GM19463 (cell line): ENCODE data around the gene ACOXL.
"Not testable (repeated sequence)": the region's sequence is repeated elsewhere in the genome, so short reads cannot be mapped to it uniquely, and the experiment has no call there.

ENCODE experiments used
- ATAC-seq: cut with Tn5 transposase; IDR thresholded peaks from one replicate; pipeline ENCODE4 v1.9.1; 2021; ENCODE audit warnings: mild to moderate bottlenecking, moderate library complexity; ENCODE audit not compliant: unreplicated experiment

The ACOXL gene

DNA sequence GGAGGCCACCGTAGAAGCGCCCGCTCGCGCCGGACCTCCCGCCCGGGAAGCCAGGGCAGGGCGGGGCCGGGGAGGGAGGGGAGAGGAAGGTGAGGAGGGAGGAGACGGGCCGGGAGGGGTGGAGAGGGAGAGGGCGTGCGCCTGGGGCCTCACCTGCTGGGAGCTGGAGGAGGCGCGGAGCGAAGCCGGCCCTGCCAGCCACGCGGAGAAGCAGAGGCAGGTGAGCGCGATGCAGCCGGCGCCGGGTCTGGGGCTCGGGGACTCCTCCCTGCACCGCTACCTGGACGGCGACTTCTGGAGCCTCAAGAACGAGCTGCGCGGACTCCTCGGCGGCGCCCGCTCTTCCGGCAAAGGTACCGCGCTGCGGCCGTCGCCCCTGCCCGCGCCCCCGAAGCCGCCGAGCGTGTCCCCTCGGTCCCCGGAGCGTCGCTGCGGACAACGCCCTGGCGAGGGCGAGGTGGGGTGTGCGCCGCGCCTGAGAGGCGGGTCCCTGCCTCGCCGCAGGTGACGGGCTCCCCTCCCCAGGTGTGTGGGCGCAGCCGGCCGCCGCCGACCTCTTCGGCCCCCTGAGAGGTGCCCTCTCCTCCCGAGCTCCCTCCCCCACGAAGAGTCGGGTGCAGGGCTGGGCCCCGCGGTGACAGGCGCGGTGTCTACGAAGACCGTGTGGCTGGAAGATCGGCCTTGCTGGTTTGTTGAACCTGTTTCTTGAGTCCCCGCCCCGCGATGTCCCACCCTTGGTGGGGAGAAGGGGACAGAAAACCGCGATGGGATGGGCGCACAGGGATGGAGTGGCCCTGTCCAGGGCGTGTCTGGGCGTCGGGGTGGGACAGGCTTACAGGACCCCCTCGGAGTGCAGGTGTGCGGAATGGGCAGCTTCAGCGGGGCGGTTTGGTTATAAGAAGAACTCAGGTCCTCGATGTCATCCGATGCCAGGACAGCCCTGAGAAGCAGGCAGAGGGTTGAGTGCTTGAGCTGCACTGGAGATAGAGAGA lies at the start of gene ACOXL:
Gene ACOXL (plus strand): TSS at position 152 of the 992 bp plus-strand sequence. CDS start 35,817 bp downstream, outside the sequence.
- ATAC-seq = no peak

DNA sequence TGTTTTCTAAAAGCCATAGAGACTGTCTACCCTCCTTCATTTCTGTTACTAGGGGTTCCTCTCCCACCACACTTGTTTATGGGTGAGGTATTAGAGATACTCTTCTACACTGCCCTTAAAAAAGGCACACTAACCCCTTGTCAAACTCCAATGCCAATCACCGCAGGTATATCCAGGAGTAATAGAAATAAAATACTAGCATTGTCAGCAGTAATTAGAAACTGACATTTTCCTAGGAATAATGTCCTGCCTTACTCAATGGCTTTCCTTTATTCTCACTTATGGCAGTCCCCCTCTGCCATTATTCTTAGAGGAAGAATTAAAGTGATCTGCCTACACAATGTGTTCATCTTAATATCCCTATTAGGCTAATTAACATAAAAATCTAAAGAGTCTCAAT lies 49.5 kb upstream of the ACOXL start:
- ATAC-seq = no peak

DNA sequence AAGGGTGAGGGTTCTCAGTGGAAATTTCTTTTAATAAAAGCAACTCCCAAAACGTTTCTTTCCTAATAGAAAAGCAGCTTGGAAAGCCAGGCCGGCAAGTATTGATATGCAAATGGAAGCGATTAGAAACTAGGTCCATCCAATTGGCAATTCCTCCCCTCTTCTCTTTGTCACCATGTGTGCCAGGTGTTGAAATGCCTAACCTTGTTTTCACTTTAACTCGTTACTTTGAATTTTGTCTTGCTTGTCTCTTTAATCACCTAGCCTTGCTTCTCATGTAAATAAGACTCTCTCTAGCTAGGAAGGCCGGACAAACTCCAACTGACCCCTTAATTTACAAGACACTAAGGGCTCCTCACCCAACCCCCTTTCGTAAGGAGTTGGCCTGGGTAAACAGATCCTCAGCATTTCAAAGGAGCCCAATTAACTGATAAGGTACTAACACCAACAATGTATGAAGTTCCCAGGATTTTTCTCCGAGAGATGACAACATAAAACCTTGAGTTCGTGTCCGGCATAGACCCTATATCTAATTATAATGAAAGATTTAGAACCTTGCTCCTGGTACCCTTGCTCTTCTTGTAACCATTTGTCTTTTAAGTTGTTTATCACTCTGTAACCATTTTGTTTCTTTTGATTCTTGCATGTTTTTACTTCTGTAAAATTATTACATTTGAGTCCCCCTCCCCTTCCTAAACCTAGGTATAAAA lies 44.4 kb upstream of the ACOXL start:
- ATAC-seq = not testable (repeated sequence)

DNA sequence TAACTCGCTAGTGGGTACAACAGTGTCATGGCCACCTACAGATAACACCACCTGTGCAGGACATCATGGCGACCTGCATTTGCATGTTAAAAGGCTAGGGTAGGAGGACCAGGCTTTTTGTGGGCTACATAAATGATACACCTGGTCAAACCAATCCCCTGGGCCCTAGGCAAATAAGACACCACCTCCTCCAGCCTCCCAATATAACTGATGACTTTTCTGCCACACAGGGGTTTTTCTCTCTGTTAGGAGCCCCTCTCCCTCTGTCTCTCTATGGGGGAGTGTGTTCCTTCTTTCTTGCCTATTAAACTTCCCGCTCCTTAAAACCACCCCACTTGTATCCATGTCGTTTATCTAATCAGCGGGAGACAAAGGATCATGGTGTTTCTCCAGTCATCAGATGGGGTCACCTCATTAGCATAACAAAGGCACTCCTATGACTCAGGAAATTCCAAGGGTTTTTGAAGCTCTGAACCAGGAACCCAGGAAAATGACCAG lies 43.7 kb upstream of the ACOXL start:
- ATAC-seq = no peak

DNA sequence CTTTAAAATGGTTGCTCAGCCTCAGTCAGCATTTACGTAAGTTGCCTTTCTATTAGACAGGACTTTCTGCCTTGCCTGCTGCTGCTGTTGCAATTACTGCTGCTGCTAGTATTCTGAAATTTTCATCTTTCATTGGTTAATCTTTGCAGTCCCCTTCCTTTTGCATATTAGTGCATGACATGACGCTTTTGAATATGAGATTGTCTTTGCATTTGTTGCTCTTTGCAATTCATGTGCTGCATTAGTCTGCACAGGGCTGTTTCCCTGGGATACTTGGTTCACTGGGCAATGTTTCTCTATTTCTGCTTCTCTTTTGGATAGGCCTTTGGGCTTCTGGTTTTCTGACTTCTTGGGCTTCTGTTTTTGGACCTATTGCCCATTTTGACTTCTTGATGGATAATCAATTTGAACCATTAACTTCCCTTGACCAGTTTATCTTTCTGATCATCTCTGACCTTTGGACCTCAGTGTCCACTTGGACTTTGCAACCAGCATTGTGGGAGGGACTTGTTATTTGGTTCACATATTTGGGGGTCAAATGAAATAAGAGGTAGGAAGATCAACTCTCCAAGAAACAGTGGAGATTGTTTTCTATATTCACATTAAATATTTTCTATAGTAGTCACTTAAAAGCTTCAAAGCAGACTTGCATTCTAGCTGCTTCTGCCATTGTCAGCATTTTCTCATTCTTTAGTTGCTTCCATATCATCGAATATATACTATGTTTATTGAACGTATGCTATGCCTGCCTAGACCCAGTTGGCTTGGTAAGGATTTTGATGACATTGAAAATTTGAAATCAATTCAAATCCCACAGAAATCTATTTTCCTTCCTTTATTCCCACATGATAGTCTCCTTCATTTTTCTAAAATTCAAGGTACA lies 42.0 kb upstream of the ACOXL start:
- no peak for ATAC-seq

DNA sequence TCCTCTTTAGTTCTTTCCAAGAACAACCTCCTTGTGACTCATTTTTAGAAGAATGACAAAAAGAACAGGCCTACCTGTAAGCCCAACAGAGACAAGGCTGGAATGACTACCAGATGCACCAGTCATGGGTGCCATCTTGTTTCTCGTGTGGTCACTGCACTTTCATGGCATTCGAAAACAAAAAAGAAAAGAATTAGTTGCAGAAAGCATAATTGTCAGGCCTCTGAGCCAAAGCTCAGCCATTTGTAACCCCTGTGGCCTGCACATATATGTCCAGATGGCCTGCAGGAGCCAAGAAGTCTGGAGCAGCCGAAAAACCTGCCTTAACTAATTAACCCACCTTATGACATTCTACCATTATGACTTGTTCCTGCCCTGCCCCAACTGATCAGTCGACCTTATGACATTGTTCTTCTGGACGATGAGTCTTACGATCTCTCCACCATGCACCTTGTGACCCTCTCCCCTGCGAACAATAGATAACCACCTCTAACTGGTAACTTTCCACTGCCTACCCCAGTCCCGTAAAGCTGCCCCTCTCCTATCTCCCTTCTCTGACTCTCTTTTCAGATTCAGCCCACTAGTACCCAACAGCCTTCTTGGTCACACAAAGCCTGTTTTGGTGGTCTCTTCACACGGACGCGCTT lies 40.6 kb upstream of the ACOXL start:
- no peak for ATAC-seq

DNA sequence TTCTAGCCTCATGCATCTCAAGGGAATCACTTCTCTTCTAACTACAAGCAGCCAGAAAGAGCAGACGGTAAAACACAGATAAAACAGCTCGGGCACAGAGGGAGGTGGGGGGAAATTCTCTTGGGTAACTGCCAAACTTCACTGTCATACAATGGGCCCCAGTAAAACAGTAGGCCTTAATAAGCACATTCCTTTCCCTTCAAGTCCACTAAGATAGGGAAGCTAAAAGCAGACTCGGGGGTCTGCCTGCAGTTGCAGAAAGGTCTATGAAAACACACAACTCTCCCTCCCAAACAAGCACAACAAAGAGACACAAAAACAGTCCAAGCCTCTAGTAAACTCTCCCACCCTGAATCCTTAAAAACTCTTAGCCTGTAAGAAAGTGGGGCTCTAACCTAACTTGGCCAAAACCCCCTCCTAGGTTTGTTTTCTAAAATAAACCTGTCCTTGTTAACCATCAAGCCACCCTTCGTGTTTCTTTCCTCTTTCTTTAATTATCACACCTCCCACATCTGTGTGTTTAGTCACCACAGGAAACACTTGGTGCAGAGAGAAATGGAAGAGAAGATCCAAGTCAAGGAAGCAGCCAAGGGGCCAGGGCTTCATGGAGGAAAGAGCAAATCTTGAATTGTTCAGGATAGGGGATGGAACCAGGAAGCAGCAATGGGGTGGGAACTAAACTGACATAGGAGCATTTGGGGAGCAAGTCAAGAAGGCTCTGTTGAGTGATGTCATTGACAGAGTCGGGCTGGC lies 37.1 kb upstream of the ACOXL start:
- ATAC-seq = not testable (repeated sequence)

DNA sequence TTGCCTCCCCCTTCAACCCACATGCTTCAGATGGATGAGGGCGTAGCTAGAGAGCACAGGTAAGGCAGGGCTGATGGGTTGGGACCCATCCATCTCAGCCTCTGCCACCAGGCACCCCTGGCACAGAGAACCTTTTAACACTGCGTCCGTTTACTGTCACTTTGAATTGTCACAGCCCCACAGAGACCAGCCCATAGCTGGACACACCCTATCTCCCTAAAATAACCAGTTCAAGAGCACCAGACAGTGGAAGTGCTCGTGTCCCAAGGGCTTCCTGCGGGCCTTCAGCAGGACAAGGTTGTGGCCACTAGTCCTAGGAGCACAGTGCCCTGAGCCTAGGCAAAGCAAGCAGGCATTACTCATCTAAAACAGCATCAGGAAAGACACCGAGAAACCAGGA lies 34.1 kb upstream of the ACOXL start:
- ATAC-seq = not testable (repeated sequence)

DNA sequence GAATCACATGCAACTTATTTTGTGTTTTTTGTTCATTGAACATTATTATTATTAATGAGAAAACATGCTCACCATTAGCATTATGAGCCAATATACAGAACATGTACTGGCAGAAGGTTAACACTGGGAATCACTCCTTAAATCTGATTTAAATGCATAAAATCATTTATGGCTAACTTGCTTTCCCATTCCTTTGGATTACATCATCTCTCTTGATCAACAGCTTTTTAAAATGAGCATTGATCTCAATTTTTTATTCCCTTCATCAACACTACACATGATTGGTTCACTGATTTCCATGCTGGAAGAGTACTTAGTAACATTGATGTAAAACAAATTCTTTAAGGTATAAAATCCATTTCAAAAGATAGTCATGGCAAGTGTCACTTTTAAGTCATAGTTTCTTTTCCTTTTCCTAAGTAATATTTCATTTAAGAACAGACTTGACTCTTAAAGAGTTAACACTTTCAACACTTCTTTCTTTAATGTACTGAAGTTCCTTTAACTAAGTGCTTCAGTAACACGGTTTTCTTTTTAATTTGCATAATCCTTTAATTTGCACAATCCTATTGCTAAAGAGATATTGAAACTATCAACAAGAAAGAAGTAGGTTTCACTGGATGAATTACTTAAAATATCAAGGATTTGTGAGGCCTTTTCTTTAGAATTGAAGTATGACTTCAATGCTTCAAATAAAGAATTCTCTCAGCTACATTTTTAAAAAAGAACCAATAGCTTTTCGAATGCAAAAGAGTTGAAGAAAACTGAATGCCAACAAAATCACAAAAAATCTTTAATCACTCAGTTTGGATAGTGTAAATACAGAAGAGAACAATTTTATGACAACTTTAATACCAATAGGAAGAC lies 29.6 kb upstream of the ACOXL start:
- ATAC-seq = no peak

DNA sequence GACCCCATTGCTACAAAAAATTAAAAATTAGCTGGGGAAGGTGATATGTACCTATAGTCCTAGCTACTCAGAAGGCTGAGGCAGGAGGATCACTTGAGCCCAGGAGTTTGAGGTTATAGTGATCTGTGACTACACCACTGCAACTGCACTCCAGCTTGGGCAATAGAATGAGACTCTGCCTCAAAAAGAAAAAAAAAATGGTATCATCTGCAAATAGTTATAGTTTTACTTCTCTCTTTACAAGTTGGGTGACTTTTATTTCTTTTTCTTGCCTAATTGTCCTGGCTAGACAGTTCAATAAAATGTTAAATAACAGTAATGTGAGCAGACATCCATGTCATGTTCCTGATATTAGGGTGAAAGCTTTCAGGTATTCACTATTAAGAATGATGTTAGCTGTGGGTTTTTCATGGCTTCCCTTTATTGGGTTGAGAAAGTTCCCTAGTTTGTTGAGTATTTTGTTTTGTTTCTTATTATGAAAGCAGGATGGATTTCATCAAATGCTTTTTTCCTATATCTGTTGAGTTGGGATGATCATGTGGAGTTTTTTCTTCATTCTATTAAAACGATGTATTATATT lies 24.9 kb upstream of the ACOXL start:
- no peak for ATAC-seq

DNA sequence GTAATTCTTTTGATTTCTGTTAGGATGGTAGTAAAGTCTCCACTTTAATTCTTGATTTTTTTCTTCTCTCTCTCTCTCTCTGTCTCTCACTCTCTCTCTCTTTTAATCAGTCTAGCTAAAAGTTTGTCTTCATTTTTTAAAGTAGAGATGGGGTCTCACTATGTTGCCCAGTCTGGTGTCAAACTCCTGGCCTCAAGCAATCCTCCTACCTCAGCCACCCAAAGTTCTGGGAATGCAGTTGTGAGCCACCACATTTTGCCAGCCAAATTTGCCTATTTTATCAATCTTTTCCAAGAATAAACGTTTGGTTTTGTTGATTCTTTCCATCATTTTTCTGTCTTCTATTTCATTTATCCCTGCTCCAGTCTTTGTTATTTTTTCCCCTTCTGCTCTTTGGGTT lies 23.9 kb upstream of the ACOXL start:
- ATAC-seq = no peak

DNA sequence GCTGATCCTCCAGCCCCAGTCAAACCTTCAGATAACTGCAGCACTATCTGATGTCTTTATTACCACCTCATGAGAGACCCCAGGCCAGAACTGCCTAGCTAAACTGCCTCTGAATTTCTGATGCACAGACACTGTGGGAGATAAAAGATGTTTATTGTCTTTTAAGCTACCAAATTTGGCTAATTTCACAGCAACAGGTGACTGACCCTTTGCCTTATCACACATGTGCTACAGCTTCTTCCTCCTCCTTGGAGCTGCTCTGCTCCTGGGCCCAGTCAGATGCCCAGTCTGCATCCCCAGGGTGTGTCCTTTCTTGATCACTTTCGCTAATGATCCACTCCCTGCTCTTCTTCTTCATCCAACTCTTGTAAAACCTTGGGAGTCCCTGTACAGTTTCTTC lies 19.6 kb upstream of the ACOXL start:
- no peak for ATAC-seq

DNA sequence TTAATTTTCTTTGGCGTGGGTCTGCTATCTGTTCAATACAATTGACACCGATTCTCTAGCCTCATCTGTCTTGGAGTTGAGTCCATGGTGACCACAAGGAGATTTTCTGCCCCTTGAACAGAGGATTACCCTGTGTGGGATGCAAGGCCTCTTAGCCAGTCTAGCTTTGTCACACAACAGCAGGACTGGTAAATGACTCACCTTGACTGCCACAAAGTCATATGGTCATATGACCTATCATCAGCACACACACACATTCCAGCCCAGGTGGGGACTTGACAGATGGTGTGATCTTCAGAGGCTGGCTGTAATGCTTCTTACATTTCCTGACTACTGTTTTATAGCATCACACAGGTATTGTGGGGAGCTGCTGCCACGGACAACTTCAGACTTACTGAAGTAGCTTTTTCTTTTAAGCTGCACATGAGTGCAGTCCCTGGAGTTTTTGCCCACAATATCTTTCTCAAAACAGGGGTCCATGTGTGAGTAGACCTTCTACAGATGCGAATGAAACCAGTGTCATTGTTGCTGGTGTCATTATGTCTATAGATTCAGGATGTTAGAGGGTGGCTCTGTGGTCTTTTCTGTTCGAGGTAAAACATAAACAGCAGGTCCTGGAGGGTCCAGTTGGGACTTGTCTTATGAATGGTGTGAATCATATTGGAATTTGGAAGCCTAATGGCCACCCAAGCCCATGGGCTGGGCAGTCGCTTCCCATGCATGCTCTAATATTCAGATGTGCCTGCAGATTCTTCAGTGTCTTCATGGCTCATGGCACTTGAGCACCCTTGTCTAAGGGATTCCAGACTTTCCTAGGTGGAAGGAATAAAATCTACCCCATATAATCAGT lies 18.6 kb upstream of the ACOXL start:
- ATAC-seq = no peak

DNA sequence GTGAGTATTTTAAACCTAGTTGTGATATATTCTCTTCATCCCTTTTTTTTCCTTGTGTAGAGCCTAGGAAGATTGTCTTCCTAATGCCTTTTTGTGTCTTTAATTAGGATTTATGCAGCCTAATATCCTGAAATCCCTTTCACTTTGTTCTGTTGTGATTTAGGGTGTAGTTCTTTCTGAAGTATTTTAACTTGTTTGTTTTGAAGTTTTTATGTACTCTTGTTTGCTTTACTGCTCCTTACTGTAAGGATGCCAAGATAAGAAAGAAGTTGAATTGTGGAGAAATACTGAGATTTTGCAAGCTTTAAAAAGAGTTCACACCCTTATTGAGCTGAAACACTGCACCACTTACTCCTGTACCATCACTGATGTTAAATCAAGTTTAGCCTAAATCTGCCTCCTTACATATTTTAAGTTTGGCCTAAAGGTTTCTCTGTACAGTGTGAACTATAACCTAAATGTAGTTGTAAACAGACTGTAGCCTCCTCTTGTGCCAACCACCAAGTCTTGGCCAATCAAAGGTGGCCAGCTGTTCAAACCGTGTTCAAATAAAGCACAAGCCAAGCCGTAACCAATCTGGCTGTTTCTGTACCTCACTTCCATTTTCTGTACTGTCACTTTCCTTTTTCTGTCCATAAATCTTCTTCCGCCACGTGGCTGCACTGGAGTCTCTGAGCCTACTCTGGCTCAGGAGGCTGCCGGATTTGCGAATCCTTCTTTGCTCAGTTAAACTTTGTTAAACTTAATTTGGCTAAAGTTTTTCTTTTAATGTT lies 17.7 kb upstream of the ACOXL start:
- ATAC-seq = no peak

DNA sequence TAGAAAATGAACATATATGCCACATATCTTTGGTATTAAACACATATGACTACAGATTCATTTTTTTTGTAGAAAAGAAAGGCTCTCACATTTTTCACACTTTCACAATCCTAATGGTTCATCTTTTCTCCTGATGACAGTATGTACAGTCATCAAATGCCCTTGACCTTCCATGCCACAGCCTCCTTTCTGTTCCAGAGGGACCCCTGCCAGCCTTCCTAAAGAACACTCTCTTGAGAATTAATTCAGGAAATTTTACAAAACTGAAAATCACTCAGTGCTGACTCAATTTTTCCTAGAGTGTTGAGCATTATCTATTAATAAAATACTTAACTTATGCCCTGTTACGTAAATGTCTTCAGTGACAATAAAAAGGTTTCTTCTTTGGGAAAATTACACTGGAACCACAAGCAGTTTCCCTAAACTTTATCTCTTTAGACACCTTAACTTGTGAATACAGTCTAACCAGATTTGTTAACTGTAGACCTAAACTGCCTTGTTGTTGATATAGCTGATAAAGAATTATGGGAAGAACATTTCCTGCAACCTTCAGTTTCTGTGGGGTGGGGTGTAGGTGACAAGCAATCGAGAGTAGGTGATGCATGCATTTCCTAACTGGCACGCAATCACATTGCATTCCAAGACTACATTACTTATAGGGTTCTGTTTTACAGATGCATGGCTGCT lies 15.3 kb upstream of the ACOXL start:
- ATAC-seq = no peak

DNA sequence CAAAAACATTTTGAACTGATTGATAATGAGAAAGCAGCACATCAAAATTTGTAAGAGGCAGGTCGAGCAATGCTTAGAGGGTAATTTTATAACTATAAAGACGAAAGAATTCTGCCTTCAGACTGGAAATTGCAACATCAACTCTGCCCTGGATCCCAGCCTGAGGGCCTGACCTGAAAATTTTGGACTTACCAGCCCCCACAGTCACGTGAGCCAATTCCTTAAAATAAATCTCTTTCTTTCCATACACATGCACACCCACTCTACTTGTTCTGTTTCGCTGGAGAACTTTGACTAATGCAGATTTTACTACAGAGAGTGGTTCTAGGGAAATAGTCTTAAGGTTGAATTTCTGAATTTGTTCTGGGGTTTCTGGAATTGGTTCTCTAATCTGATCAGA lies 14.6 kb upstream of the ACOXL start:
- ATAC-seq = no peak
